Endothelial cell of umbilical vein (primary cell): ENCODE data around the gene AHNAK2. TPM values are rescaled to one million over a fixed set of nuclear protein-coding genes. Genes with fewer than 3 reads are reported as not detected.

Source experiments
- BruUV-seq: library from RNA; stranded (reverse); fragments of 400-500 nt; replicated peaks from 2 replicates; lab custom pipeline; 2021; lab: Mats Ljungman, UMichigan
- CTCF ChIA-PET: fragments of 300-600, 350-600 bp; sonication (Branson Sonifier 250); formaldehyde crosslinking; loops from one replicate; lab custom pipeline; 2021; ENCODE audit warnings: antibody characterized with exemption, inconsistent platforms; lab: Charles Lee
- POLR2A ChIA-PET: fragments of 300-600, 350-600 bp; sonication (Branson Sonifier 250); formaldehyde crosslinking; loops from one replicate; lab custom pipeline; 2021; ENCODE audit warnings: antibody characterized with exemption, inconsistent platforms; lab: Charles Lee
- DNase-seq: peaks from one replicate; pipeline ENCODE4 v3.0.0-alpha.2; 2011; ENCODE audit warnings: low read depth, low spot score
- FAIRE-seq: peaks from 2 replicates; lab custom pipeline; 2011; peaks lifted over from hg19 to GRCh38; lab: Jason Lieb, UNC
- H2AFZ ChIP-seq: 2 replicates; pipeline ENCODE4 v1.6.0; 2012; ENCODE audit warnings: low read depth, low read length, control low read depth, inconsistent platforms
- H3K27ac ChIP-seq: 2 replicates; pipeline ENCODE4 v1.5.1; 2011; ENCODE audit warnings: low read depth, mild to moderate bottlenecking, control low read depth, low read length, moderate library complexity; ENCODE audit not compliant: insufficient read depth
- H3K27me3 ChIP-seq, 2 experiments: 2 replicates each; pipeline versions ENCODE4 v1.6.0 to v1.6.1; 2011; ENCODE audit warnings: low read length in 2 of 2, mixed read lengths in 1 of 2; ENCODE audit not compliant: control insufficient read depth in 2 of 2, insufficient read depth in 2 of 2
- H3K36me3 ChIP-seq, 2 experiments: 2 replicates in 1 of 2; 3 replicates in 1 of 2; pipeline ENCODE4 v1.5.1; 2011; ENCODE audit warnings: low read length in 2 of 2, mild to moderate bottlenecking in 1 of 2, moderate library complexity in 1 of 2; ENCODE audit not compliant: control insufficient read depth in 2 of 2, insufficient read depth in 2 of 2; ENCODE audit errors: extremely low read depth in 1 of 2
- H3K4me1 ChIP-seq: 3 replicates; pipeline ENCODE4 v1.5.1; 2011; ENCODE audit warnings: mild to moderate bottlenecking, low read length; ENCODE audit not compliant: control insufficient read depth, insufficient read depth; ENCODE audit errors: extremely low read depth
- H3K4me2 ChIP-seq: 2 replicates; pipeline ENCODE4 v1.6.1; 2011; ENCODE audit warnings: low read length, control low read depth, mixed read lengths; ENCODE audit not compliant: insufficient read depth
- H3K4me3 ChIP-seq, 3 experiments: fragments of 200-600 bp in 1 of 3; sonication (generic), shearing (Covaris generic) in 1 of 3; replicated peaks in 1 of 3; 2 replicates each; pipeline ENCODE4 v1.5.1; 2011 to 2016; ENCODE audit warnings: control low read depth in 3 of 3, low read length in 3 of 3, mild to moderate bottlenecking in 2 of 3, inconsistent platforms in 1 of 3, low read depth in 1 of 3, moderate library complexity in 1 of 3; ENCODE audit not compliant: insufficient read depth in 1 of 3
- H3K79me2 ChIP-seq: 2 replicates; pipeline ENCODE4 v1.6.0; 2012; ENCODE audit warnings: low read length, inconsistent platforms; ENCODE audit not compliant: control insufficient read depth, insufficient read depth
- H3K9ac ChIP-seq: replicated peaks from 2 replicates; pipeline ENCODE3; 2011; ENCODE audit warnings: low read length, control low read depth; ENCODE audit not compliant: insufficient read depth; ENCODE audit errors: extremely low read depth
- H3K9me1 ChIP-seq: replicated peaks from 3 replicates; pipeline ENCODE4 v1.6.0; 2011; ENCODE audit warnings: mild to moderate bottlenecking, low read length; ENCODE audit not compliant: control insufficient read depth, insufficient read depth; ENCODE audit errors: extremely low read depth
- H3K9me3 ChIP-seq: replicated peaks from 2 replicates; pipeline ENCODE4 v1.5.1; 2012; ENCODE audit warnings: low read length, inconsistent platforms; ENCODE audit not compliant: control insufficient read depth, insufficient read depth
- H4K20me1 ChIP-seq: replicated peaks from 2 replicates; pipeline ENCODE3; 2011; ENCODE audit warnings: mild to moderate bottlenecking, low read length; ENCODE audit not compliant: control insufficient read depth, insufficient read depth; ENCODE audit errors: extremely low read depth
- GATA2 ChIP-seq: IDR thresholded peaks from 2 replicates; pipeline ENCODE4 v1.7.0; 2011; ENCODE audit warnings: low read depth, mild to moderate bottlenecking, moderate library complexity, mixed read lengths, low read length; ENCODE audit not compliant: insufficient read length, insufficient read depth
- dilution Hi-C: fragments of 300-500 bp; cut with MboI; formaldehyde crosslinking; loops from one replicate; pipeline ENCODE4 v1.15.0; 2019; ENCODE audit warnings: low sequenced_read_pairs; ENCODE audit not compliant: extremely low pct_ligation_motif_present
- intact Hi-C: fragments of 100-400 bp; cut with micrococcal nuclease; formaldehyde crosslinking; loops from one replicate; pipeline ENCODE4 v1.10.0; 2022
- polyA plus RNA-seq, 4 experiments: library from polyadenylated mRNA; depleted of rRNA in 3 of 4; stranded (reverse) in 3 of 4; unstranded in 1 of 4; fragments of >200 nt; gene quantifications; 2 replicates each; pipeline versions ENCODE4 v1.2.1 to v1.2.3, GENCODE V29; 2011 to 2012; ENCODE audit warnings: missing spikeins in 1 of 4
- total RNA-seq: library from RNA; stranded (reverse); gene quantifications from 2 replicates; pipeline ENCODE4 v1.2.3, GENCODE V29; 2021
- TF ChIP-seq, protein P1 (sequence below), 2 donors: IDR thresholded peaks; 1 replicate in 1 of 2; 2 replicates in 1 of 2; pipeline ENCODE4 v1.5.1; 2011; ENCODE audit warnings: low read length in 2 of 2, mild to moderate bottlenecking in 2 of 2, moderate library complexity in 2 of 2, control low read depth in 1 of 2, inconsistent platforms in 1 of 2, low read depth in 1 of 2; ENCODE audit not compliant: insufficient read depth in 1 of 2; ENCODE audit errors: extremely low read depth in 1 of 2
- TF ChIP-seq, protein P2 (sequence below): IDR thresholded peaks from 2 replicates; pipeline ENCODE4 v1.6.1; 2011; ENCODE audit not compliant: insufficient read depth, insufficient read length

AHNAK2 gene
- total and polyA plus RNA-seq, 2 donors (not counting 3 experiments of a cell fraction or from before 2014, with no cell fraction given), result 17.7 to 68.7 TPM

DNA sequence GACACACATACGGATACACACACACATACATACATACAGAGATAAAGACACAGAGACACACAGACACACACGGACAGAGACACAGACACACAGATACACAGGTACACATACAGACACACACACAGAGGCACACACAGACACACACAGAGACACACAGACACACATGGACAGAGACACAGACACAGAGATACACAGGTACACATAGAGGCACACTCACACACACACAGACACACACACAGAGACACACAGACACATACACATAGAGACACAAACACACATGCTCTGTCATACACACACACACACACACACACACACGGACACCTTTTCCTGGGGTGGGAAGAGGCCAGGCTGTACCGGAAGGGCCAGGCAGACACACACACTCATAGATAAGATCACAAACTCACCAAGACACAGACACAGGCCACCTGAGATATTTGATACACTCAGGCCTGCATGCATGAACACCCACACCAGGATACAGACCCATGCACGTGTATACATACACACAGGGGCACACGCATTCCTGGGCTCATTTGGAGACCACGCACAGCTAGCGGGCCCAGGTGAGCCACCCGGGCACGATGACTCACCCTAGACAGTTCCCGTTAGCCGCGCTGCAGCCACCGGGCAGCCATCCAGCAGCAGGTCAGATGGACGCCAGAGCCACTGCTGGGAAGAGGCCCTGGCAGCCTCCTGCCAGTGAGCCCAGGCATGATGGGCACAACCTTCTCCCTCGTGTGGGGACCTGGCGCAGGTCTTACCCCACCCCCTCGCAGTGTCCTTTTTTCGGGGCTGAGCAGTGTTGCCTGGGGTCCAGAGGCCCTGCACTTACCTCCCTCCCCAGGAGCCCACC lies 1.8 kb upstream of the AHNAK2 start:
- intact Hi-C loops (loop anchor here (5.0 to 10.0 kb wide), 2 partner anchors 215 to 322 kb away; partner anchors contain the start of gene BRF1), dilution Hi-C loops (no loop called here)
- H4K20me1 ChIP-seq, result no peaks in the 10 kb centered on the region
- ChIA-PET POLR2A (no interaction called here), CTCF (interaction anchor here (1.1 to 1.9 kb wide), 2 partner anchors 10 to 66 kb away, joined by 3 to 14 read pairs; no protein-coding TSS in a partner anchor)
- H3K27me3 ChIP-seq, result no peaks in the 10 kb centered on the region
- no peaks in the 10 kb centered on the region for H3K79me2 ChIP-seq
- H3K4me3 ChIP-seq, result no peak overlapping the region
- no peaks in the 10 kb centered on the region for H3K36me3 ChIP-seq
- DNase-seq (peak; percentile 54), FAIRE-seq (peak; percentile 62)
- no peak overlapping the region for H3K4me2 ChIP-seq
- no peak overlapping the region for H3K27ac ChIP-seq
- no TSS peak for BruUV-seq
- TF ChIP-seq, protein P1, sequence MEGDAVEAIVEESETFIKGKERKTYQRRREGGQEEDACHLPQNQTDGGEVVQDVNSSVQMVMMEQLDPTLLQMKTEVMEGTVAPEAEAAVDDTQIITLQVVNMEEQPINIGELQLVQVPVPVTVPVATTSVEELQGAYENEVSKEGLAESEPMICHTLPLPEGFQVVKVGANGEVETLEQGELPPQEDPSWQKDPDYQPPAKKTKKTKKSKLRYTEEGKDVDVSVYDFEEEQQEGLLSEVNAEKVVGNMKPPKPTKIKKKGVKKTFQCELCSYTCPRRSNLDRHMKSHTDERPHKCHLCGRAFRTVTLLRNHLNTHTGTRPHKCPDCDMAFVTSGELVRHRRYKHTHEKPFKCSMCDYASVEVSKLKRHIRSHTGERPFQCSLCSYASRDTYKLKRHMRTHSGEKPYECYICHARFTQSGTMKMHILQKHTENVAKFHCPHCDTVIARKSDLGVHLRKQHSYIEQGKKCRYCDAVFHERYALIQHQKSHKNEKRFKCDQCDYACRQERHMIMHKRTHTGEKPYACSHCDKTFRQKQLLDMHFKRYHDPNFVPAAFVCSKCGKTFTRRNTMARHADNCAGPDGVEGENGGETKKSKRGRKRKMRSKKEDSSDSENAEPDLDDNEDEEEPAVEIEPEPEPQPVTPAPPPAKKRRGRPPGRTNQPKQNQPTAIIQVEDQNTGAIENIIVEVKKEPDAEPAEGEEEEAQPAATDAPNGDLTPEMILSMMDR (IDR thresholded peaks at IDR 0.05; ENCODE audit: extremely low read depth in 1 of 2, insufficient read depth in 1 of 2, low read depth in 1 of 2, low read length in 2 of 2), result no peak
- TF ChIP-seq, protein P2, sequence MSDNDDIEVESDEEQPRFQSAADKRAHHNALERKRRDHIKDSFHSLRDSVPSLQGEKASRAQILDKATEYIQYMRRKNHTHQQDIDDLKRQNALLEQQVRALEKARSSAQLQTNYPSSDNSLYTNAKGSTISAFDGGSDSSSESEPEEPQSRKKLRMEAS, result no peak
- peak; percentile 36 for TF ChIP-seq GATA2
- H3K9me3 ChIP-seq, result no peaks in the 10 kb centered on the region
- H3K4me1 ChIP-seq, result peaks cover 12% of the 10 kb centered on the region
- H3K9me1 ChIP-seq, result no peaks in the 10 kb centered on the region
- no peak overlapping the region for H3K9ac ChIP-seq
- no peak overlapping the region for H2AFZ ChIP-seq
